ENCODE measurements around the gene NRG4.
"Not testable (repeated sequence)": the region's sequence is repeated elsewhere in the genome, so short reads cannot be mapped to it uniquely, and the experiment has no call there.

NRG4 gene

GRCh38 chr15:75982468-75982867, 29.8 kb downstream of the NRG4 start:
- TF ChIP-seq EZH2 (IDR thresholded peaks at IDR 0.05; ENCODE audit: borderline replicate concordance, low read depth, low read length, severe bottlenecking), result no peak
- no peak for TF ChIP-seq CTCF (IDR thresholded peaks at IDR 0.05; ENCODE audit: borderline replicate concordance, extremely low read depth, low read length, poor library complexity, severe bottlenecking)
- Histone ChIP-seq H3K9me3 (ENCODE audit: insufficient read depth, low read length, severe bottlenecking) (no peaks in the 10 kb centered on the region), H3K27ac (ENCODE audit: low read length) (no peak overlapping the region), H3K4me3 (ENCODE audit: low read depth in 1 of 2, low read length in 2 of 2) (no peak overlapping the region), H3K79me2 (ENCODE audit: insufficient read depth, low read length) (no peaks in the 10 kb centered on the region), H2AFZ (ENCODE audit: low read depth, low read length) (no peak overlapping the region), H3K4me2 (ENCODE audit: insufficient read depth, low read length) (no peak overlapping the region), H3K27me3 (ENCODE audit: insufficient read depth, low read length, poor library complexity) (peaks cover 12% of the 10 kb centered on the region), H3K9ac (ENCODE audit: low read depth, low read length) (no peak overlapping the region), H4K20me1 (ENCODE audit: insufficient read depth, low read length) (no peaks in the 10 kb centered on the region), H3K4me1 (ENCODE audit: insufficient read depth, low read length) (no peaks in the 10 kb centered on the region), H3K36me3 (ENCODE audit: insufficient read depth, low read length) (no peaks in the 10 kb centered on the region)
- ATAC-seq (ENCODE audit: insufficient read depth, low read depth) (no peak), DNase-seq (no peak)

GRCh38 chr15:75981149-75981815, 30.9 kb downstream of the NRG4 start:
- no peaks in the 10 kb centered on the region for H3K4me1 ChIP-seq (ENCODE audit: insufficient read depth, low read length)
- H4K20me1 ChIP-seq (ENCODE audit: insufficient read depth, low read length), result no peaks in the 10 kb centered on the region
- peaks cover 12% of the 10 kb centered on the region for H3K27me3 ChIP-seq (ENCODE audit: insufficient read depth, low read length, poor library complexity)
- H3K79me2 ChIP-seq (ENCODE audit: insufficient read depth, low read length), result no peaks in the 10 kb centered on the region
- no peak for TF ChIP-seq CTCF (IDR thresholded peaks at IDR 0.05; ENCODE audit: borderline replicate concordance, extremely low read depth, low read length, poor library complexity, severe bottlenecking)
- no peak overlapping the region for H3K9ac ChIP-seq (ENCODE audit: low read depth, low read length)
- H3K9me3 ChIP-seq (ENCODE audit: insufficient read depth, low read length, severe bottlenecking), result no peaks in the 10 kb centered on the region
- H3K27ac ChIP-seq (ENCODE audit: low read length), result no peak overlapping the region
- H3K36me3 ChIP-seq (ENCODE audit: insufficient read depth, low read length), result no peaks in the 10 kb centered on the region
- H3K4me3 ChIP-seq (ENCODE audit: low read depth in 1 of 2, low read length in 2 of 2), result no peak overlapping the region
- DNase-seq, result no peak
- no peak overlapping the region for H2AFZ ChIP-seq (ENCODE audit: low read depth, low read length)
- no peak for ATAC-seq (ENCODE audit: insufficient read depth, low read depth)
- H3K4me2 ChIP-seq (ENCODE audit: insufficient read depth, low read length), result no peak overlapping the region

GRCh38 chr15:75976766-75977165, 35.5 kb downstream of the NRG4 start:
- ATAC-seq (ENCODE audit: insufficient read depth, low read depth); H3K4me2 ChIP-seq (ENCODE audit: insufficient read depth, low read length): not testable (repeated sequence)

DNA sequence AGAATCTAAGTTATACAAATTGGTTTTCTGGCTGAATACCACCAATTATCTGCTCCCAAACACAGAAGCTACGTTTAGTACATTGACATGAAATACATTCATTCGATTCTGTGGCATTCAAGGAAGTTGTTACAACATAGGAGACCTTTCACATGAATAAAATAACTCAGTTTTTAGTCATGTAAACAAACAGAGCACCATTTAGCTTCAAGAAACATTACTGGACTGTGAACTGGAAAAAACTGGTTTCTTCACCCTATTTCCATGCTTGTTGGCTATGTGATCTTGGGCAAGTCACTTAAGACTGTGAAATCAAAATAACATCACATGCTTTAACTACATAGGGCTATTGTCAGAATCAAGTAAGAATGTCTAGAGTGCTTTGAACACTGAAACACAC, 46.2 kb downstream of the NRG4 start:
- ATAC-seq (ENCODE audit: insufficient read depth, low read depth) (no peak), DNase-seq (no peak)
- TF ChIP-seq EZH2 (IDR thresholded peaks at IDR 0.05; ENCODE audit: borderline replicate concordance, low read depth, low read length, severe bottlenecking), result no peak
- TF ChIP-seq CTCF (IDR thresholded peaks at IDR 0.05; ENCODE audit: borderline replicate concordance, extremely low read depth, low read length, poor library complexity, severe bottlenecking), result no peak
- Histone ChIP-seq H3K4me3 (ENCODE audit: low read depth in 1 of 2, low read length in 2 of 2) (no peak overlapping the region), H3K27me3 (ENCODE audit: insufficient read depth, low read length, poor library complexity) (peaks cover 5% of the 10 kb centered on the region), H3K4me2 (ENCODE audit: insufficient read depth, low read length) (no peak overlapping the region), H4K20me1 (ENCODE audit: insufficient read depth, low read length) (no peaks in the 10 kb centered on the region), H3K4me1 (ENCODE audit: insufficient read depth, low read length) (no peaks in the 10 kb centered on the region), H3K9me3 (ENCODE audit: insufficient read depth, low read length, severe bottlenecking) (no peaks in the 10 kb centered on the region), H3K27ac (ENCODE audit: low read length) (no peak overlapping the region), H3K79me2 (ENCODE audit: insufficient read depth, low read length) (no peaks in the 10 kb centered on the region), H3K36me3 (ENCODE audit: insufficient read depth, low read length) (no peaks in the 10 kb centered on the region), H3K9ac (ENCODE audit: low read depth, low read length) (no peak overlapping the region), H2AFZ (ENCODE audit: low read depth, low read length) (no peak overlapping the region)

More at GRCh38 chr15:75976766-75977165, 35.5 kb downstream of the NRG4 start:
- DNase-seq; H3K36me3 ChIP-seq (ENCODE audit: insufficient read depth, low read length); H3K9ac ChIP-seq (ENCODE audit: low read depth, low read length); H3K9me3 ChIP-seq (ENCODE audit: insufficient read depth, low read length, severe bottlenecking); H3K79me2 ChIP-seq (ENCODE audit: insufficient read depth, low read length); H3K27ac ChIP-seq (ENCODE audit: low read length); H2AFZ ChIP-seq (ENCODE audit: low read depth, low read length); H3K4me3 ChIP-seq (ENCODE audit: low read depth in 1 of 2, low read length in 2 of 2); H3K4me1 ChIP-seq (ENCODE audit: insufficient read depth, low read length); H4K20me1 ChIP-seq (ENCODE audit: insufficient read depth, low read length); H3K27me3 ChIP-seq (ENCODE audit: insufficient read depth, low read length, poor library complexity): not testable (repeated sequence)
